OCI-LY7 (cell line): Measurements from ENCODE around the gene MOBP. TPM values are rescaled to one million over a fixed set of nuclear protein-coding genes. Genes with fewer than 3 reads are reported as not detected.
A peak's percentile ranks its signal among the peaks of the same experiment; 100 is the strongest.

Source experiments
- BruUV-seq: library from RNA; stranded (reverse); fragments of 400-500 nt; replicated peaks from 2 replicates; lab custom pipeline; 2021; lab: Mats Ljungman, UMichigan
- CTCF ChIA-PET: fragments of 300-600 bp; sonication (Branson Sonifier 250); formaldehyde crosslinking; loops from one replicate; lab custom pipeline; 2022; ENCODE audit warnings: antibody characterized with exemption; ENCODE audit not compliant: unreplicated experiment; lab: Charles Lee
- POLR2A ChIA-PET: fragments of 300-600 bp; sonication (Branson Sonifier 250); formaldehyde crosslinking; loops from one replicate; lab custom pipeline; 2022; ENCODE audit warnings: antibody characterized with exemption; lab: Charles Lee
- DNase-seq: peaks from one replicate; pipeline ENCODE4 v3.0.0-alpha.2; 2015; ENCODE audit warnings: low spot score
- H2AFZ ChIP-seq: fragments of 200-600 bp; sonication (generic), shearing (Covaris generic); 2 replicates; pipeline ENCODE4 v1.6.1; 2014; ENCODE audit warnings: mild to moderate bottlenecking, antibody characterized with exemption, low read length, moderate library complexity
- H3K27ac ChIP-seq: fragments of 200-600 bp; sonication (generic); 2 replicates; pipeline ENCODE4 v1.5.1; 2014; ENCODE audit warnings: mixed run types, low read depth, mild to moderate bottlenecking, moderate library complexity, low read length, inconsistent platforms; ENCODE audit not compliant: poor library complexity, severe bottlenecking
- H3K36me3 ChIP-seq: fragments of 200-600 bp; sonication (generic); 2 replicates; pipeline ENCODE4 v1.6.1; 2014; ENCODE audit warnings: mild to moderate bottlenecking, antibody characterized with exemption, low read length, moderate library complexity, mixed read lengths; ENCODE audit not compliant: insufficient read depth
- H3K4me1 ChIP-seq: fragments of 200-600 bp; sonication (generic); 2 replicates; pipeline ENCODE4 v1.5.1; 2014; ENCODE audit warnings: mild to moderate bottlenecking, low read length; ENCODE audit not compliant: insufficient read depth, poor library complexity, severe bottlenecking
- H3K4me2 ChIP-seq: fragments of 200-600 bp; sonication (generic); 2 replicates; pipeline ENCODE4 v1.6.1; 2014; ENCODE audit warnings: mild to moderate bottlenecking, low read length
- H3K4me3 ChIP-seq: fragments of 200-600 bp; sonication (generic); 2 replicates; pipeline ENCODE4 v1.5.1; 2014; ENCODE audit warnings: mild to moderate bottlenecking, low read depth, low read length; ENCODE audit not compliant: poor library complexity, severe bottlenecking
- H3K79me2 ChIP-seq: fragments of 200-600 bp; sonication (generic); 2 replicates; pipeline ENCODE4 v1.6.1; 2016; ENCODE audit warnings: low read depth, mild to moderate bottlenecking, low read length, moderate library complexity, mixed read lengths; ENCODE audit not compliant: insufficient read depth
- H3K9me2 ChIP-seq: fragments of 200-600 bp; sonication (generic); 2 replicates; pipeline ENCODE4 v1.6.1; 2016; ENCODE audit warnings: mild to moderate bottlenecking, low read length, mixed read lengths; ENCODE audit not compliant: insufficient read depth
- H3K9me3 ChIP-seq: fragments of 200-600 bp; sonication (generic); 2 replicates; pipeline ENCODE4 v1.6.1; 2014; ENCODE audit warnings: mild to moderate bottlenecking, mixed run types, low read length, mixed read lengths
- H4K20me1 ChIP-seq: fragments of 200-600 bp; sonication (generic); 2 replicates; pipeline ENCODE4 v1.6.1; 2014; ENCODE audit warnings: mild to moderate bottlenecking, antibody characterized with exemption, low read length, moderate library complexity, mixed read lengths; ENCODE audit not compliant: insufficient read depth
- CTCF ChIP-seq: fragments of 200-600 bp; sonication (generic); conservative IDR thresholded peaks from 2 replicates; pipeline ENCODE4 v1.5.1; 2014; ENCODE audit warnings: mild to moderate bottlenecking, antibody characterized with exemption, low read length, moderate library complexity, mixed read lengths
- EZH2phosphoT487 ChIP-seq: fragments of 200-600 bp; sonication (generic); IDR thresholded peaks from 2 replicates; pipeline ENCODE4 v1.6.1; 2018; ENCODE audit warnings: low read depth, borderline replicate concordance, mild to moderate bottlenecking, mixed run types, antibody characterized with exemption, low read length, moderate library complexity, mixed read lengths
- intact Hi-C: fragments of 100-400 bp; cut with micrococcal nuclease; formaldehyde crosslinking; loops from one replicate; pipeline ENCODE4 v1.10.0; 2022; ENCODE audit not compliant: unreplicated experiment
- total RNA-seq, 2 experiments: library from RNA; depleted of rRNA in 1 of 2; stranded (reverse); fragments of >200 nt in 1 of 2; shearing (Covaris generic) in 1 of 2; gene quantifications; 2 replicates each; pipeline ENCODE4 v1.2.3, GENCODE V29; 2014 to 2022

Gene MOBP
- total RNA-seq, 2 experiments from 2014 or later = not detected

GRCh38 chr3:39540162-39540921 is 72.9 kb downstream of the MOBP start:
- no peak for TF ChIP-seq CTCF
- Histone ChIP-seq H2AFZ (no peak overlapping the region), H3K36me3 (no peaks in the 10 kb centered on the region), H3K4me2 (no peak overlapping the region), H4K20me1 (no peaks in the 10 kb centered on the region), H3K4me3 (no peak overlapping the region), H3K9me3 (no peaks in the 10 kb centered on the region), H3K79me2 (no peaks in the 10 kb centered on the region), H3K4me1 (no peaks in the 10 kb centered on the region), H3K9me2 (no peaks in the 10 kb centered on the region), H3K27ac (no peak overlapping the region)
- POLR2A ChIA-PET = no interaction called here
- CTCF ChIA-PET = no interaction called here
- BruUV-seq = no TSS peak
- intact Hi-C loops = no loop called here
- no peak for DNase-seq

- ChIA-PET POLR2A (no interaction called here), CTCF (no interaction called here)
Measured at GRCh38 chr3:39541442-39541841, 74.0 kb downstream of the MOBP start.

More at GRCh38 chr3:39541442-39541841, 74.0 kb downstream of the MOBP start:
- DNase-seq = no peak
- Histone ChIP-seq H3K4me1 (no peaks in the 10 kb centered on the region), H4K20me1 (no peaks in the 10 kb centered on the region), H3K9me2 (no peaks in the 10 kb centered on the region), H3K4me3 (no peak overlapping the region), H2AFZ (peak overlapping the region; percentile 31; the same call in 1 of the 2 replicates), H3K4me2 (no peak overlapping the region), H3K79me2 (no peaks in the 10 kb centered on the region), H3K27ac (no peak overlapping the region), H3K9me3 (no peaks in the 10 kb centered on the region), H3K36me3 (no peaks in the 10 kb centered on the region)
- intact Hi-C loops = no loop called here
- no TSS peak for BruUV-seq
- TF ChIP-seq EZH2phosphoT487 (no peak), CTCF (no peak)
